ENCODE data around the gene PRSS38.

Gene PRSS38

DNA sequence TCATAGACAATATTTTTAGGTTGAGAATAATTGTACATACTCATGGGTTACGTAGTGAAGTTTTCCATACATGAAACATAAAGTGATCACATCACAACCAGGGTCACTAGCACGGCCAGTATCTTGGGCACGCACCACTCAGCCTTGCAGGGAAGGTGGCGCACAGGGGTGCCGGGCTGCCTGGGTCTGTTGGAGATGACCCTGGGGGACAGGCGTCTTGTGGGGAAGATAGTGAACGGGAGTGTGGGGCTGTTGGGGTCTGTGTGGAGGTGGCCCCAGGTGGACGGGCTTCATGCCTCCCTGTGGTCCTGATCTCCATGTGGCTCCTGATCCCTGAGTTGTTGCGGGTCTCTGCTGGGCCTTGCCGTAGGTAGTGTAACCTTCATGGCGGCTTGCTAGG, 38.3 kb upstream of the PRSS38 start:
- TF ChIP-seq, protein P1, sequence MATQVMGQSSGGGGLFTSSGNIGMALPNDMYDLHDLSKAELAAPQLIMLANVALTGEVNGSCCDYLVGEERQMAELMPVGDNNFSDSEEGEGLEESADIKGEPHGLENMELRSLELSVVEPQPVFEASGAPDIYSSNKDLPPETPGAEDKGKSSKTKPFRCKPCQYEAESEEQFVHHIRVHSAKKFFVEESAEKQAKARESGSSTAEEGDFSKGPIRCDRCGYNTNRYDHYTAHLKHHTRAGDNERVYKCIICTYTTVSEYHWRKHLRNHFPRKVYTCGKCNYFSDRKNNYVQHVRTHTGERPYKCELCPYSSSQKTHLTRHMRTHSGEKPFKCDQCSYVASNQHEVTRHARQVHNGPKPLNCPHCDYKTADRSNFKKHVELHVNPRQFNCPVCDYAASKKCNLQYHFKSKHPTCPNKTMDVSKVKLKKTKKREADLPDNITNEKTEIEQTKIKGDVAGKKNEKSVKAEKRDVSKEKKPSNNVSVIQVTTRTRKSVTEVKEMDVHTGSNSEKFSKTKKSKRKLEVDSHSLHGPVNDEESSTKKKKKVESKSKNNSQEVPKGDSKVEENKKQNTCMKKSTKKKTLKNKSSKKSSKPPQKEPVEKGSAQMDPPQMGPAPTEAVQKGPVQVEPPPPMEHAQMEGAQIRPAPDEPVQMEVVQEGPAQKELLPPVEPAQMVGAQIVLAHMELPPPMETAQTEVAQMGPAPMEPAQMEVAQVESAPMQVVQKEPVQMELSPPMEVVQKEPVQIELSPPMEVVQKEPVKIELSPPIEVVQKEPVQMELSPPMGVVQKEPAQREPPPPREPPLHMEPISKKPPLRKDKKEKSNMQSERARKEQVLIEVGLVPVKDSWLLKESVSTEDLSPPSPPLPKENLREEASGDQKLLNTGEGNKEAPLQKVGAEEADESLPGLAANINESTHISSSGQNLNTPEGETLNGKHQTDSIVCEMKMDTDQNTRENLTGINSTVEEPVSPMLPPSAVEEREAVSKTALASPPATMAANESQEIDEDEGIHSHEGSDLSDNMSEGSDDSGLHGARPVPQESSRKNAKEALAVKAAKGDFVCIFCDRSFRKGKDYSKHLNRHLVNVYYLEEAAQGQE (IDR thresholded peaks at IDR 0.05; ENCODE audit: insufficient replicate concordance, low read depth) = no peak
- TF ChIP-seq SPI1 (IDR thresholded peaks at IDR 0.05; ENCODE audit: borderline replicate concordance, low read depth) (no peak), GABPA (IDR thresholded peaks at IDR 0.05; ENCODE audit: low read depth) (no peak), POLR2AphosphoS5 (IDR thresholded peaks at IDR 0.05; ENCODE audit: low read depth) (no peak)
- TF ChIP-seq, protein P2, sequence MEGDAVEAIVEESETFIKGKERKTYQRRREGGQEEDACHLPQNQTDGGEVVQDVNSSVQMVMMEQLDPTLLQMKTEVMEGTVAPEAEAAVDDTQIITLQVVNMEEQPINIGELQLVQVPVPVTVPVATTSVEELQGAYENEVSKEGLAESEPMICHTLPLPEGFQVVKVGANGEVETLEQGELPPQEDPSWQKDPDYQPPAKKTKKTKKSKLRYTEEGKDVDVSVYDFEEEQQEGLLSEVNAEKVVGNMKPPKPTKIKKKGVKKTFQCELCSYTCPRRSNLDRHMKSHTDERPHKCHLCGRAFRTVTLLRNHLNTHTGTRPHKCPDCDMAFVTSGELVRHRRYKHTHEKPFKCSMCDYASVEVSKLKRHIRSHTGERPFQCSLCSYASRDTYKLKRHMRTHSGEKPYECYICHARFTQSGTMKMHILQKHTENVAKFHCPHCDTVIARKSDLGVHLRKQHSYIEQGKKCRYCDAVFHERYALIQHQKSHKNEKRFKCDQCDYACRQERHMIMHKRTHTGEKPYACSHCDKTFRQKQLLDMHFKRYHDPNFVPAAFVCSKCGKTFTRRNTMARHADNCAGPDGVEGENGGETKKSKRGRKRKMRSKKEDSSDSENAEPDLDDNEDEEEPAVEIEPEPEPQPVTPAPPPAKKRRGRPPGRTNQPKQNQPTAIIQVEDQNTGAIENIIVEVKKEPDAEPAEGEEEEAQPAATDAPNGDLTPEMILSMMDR (IDR thresholded peaks at IDR 0.05; ENCODE audit: insufficient read depth, low read length) = no peak
- no peaks in the 10 kb centered on the region for H3K27me3 ChIP-seq (ENCODE audit: insufficient read depth, poor library complexity, severe bottlenecking)
- no peak for DNase-seq (ENCODE audit: low read depth in 1 of 2, low spot score in 1 of 2)
- no peak overlapping the region for H3K4me3 ChIP-seq (replicated peaks; ENCODE audit: insufficient read depth, low read length)
- H3K27ac ChIP-seq (replicated peaks) = no peak overlapping the region

DNA sequence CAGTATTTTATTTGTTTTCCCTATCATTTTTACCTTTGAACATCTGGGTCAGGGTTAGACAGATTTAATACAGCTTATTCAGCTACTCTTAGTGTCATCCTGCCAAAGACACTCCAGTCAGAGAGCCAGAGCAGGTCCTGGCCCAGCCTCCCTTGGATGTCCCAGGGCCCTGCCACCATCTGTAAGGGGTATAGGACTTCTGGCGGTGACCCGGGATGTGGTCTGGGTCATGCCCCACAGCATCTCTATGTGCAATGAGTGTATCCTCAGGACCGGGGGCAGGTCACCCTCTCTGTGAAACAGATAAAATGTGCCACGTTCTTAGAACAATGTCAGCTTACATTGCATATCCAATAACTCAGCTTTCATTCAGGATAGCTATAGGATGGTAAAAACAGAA, 37.8 kb upstream of the PRSS38 start:
- Histone ChIP-seq H3K27me3 (ENCODE audit: insufficient read depth, poor library complexity, severe bottlenecking) (no peaks in the 10 kb centered on the region), H3K27ac (replicated peaks) (no peak overlapping the region), H3K4me3 (replicated peaks; ENCODE audit: insufficient read depth, low read length) (no peak overlapping the region)
- TF ChIP-seq POLR2AphosphoS5 (IDR thresholded peaks at IDR 0.05; ENCODE audit: low read depth) (no peak), SPI1 (IDR thresholded peaks at IDR 0.05; ENCODE audit: borderline replicate concordance, low read depth) (no peak), GABPA (IDR thresholded peaks at IDR 0.05; ENCODE audit: low read depth) (no peak)
- TF ChIP-seq, protein P2 (IDR thresholded peaks at IDR 0.05; ENCODE audit: insufficient read depth, low read length) = no peak
- TF ChIP-seq, protein P1 (IDR thresholded peaks at IDR 0.05; ENCODE audit: insufficient replicate concordance, low read depth) = no peak
- DNase-seq (ENCODE audit: low read depth in 1 of 2, low spot score in 1 of 2) = no peak

DNA sequence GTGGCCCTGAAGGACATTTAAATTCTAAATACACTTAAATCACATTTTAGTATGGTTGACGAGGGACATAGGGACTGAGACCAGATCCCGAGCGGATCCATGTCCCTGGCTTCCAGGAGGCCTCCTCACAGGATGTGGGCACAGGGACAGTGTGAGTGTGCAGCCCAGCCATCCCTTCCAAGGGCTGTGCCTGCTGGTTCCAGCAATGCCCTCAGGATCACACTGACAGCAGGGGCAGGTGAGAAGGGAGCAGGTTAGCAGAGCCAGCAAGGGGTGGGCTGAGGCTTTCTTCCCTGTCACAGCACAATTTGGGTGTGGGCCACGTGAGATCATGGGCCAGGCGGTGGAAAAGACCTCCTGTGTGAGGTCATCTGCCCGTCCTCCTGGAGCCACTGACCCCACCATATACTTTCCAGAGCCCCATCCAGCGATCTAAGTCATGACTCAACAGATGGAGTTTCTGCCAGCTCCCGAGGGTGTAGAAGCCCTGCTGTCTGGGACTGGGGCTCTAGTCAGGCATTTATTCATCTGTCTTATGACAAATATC, 37.0 kb upstream of the PRSS38 start:
- no peak for DNase-seq (ENCODE audit: low read depth in 1 of 2, low spot score in 1 of 2)
- no peaks in the 10 kb centered on the region for H3K27me3 ChIP-seq (ENCODE audit: insufficient read depth, poor library complexity, severe bottlenecking)
- no peak overlapping the region for H3K4me3 ChIP-seq (replicated peaks; ENCODE audit: insufficient read depth, low read length)
- H3K27ac ChIP-seq (replicated peaks) = no peak overlapping the region
- TF ChIP-seq SPI1 (IDR thresholded peaks at IDR 0.05; ENCODE audit: borderline replicate concordance, low read depth) (no peak), POLR2AphosphoS5 (IDR thresholded peaks at IDR 0.05; ENCODE audit: low read depth) (no peak), GABPA (IDR thresholded peaks at IDR 0.05; ENCODE audit: low read depth) (no peak)
- TF ChIP-seq, protein P2 (IDR thresholded peaks at IDR 0.05; ENCODE audit: insufficient read depth, low read length) = no peak
- TF ChIP-seq, protein P1 (IDR thresholded peaks at IDR 0.05; ENCODE audit: insufficient replicate concordance, low read depth) = no peak
